ENCODE data around the gene SYNGR3. TPM values are rescaled to one million over a fixed set of nuclear protein-coding genes. Genes with fewer than 3 reads are reported as not detected.
"Not testable (repeated sequence)": the region's sequence is repeated elsewhere in the genome, so short reads cannot be mapped to it uniquely, and the experiment has no call there.

The SYNGR3 gene
- total RNA-seq, 1 experiment from 2014 or later: 0.68 TPM

- H3K4me1 Mint-ChIP-seq (ENCODE audit: insufficient read depth, unreplicated experiment): no peaks in the 10 kb centered on the region
- H3K27me3 Mint-ChIP-seq (ENCODE audit: insufficient read depth, unreplicated experiment): no peaks in the 10 kb centered on the region
- POLR2A ChIA-PET: interaction anchor here (0.6 kb wide), 1 partner anchor 11 kb away, joined by 5 read pairs; the partner anchor contains the start of gene NPW
- no peak for DNase-seq (ENCODE audit: unreplicated experiment)
- CTCF ChIA-PET: no interaction called here
- H3K36me3 Mint-ChIP-seq (ENCODE audit: insufficient read depth, unreplicated experiment): peaks cover 7% of the 10 kb centered on the region
- H3K9me3 Mint-ChIP-seq (ENCODE audit: unreplicated experiment): no peaks in the 10 kb centered on the region
- intact Hi-C loops (cut with micrococcal nuclease): no loop called here
- H3K4me3 Mint-ChIP-seq (ENCODE audit: unreplicated experiment): no peak overlapping the region
- BruUV-seq (replicated peaks): no TSS peak
- no peak overlapping the region for H3K27ac Mint-ChIP-seq (ENCODE audit: low read depth, unreplicated experiment)
- no peak for TF ChIP-seq CTCF (IDR thresholded peaks at IDR 0.05; ENCODE audit: unreplicated experiment)
These were observed 40.3 kb downstream of the SYNGR3 start for GRCh38 chr16:2030036-2030435.

DNA sequence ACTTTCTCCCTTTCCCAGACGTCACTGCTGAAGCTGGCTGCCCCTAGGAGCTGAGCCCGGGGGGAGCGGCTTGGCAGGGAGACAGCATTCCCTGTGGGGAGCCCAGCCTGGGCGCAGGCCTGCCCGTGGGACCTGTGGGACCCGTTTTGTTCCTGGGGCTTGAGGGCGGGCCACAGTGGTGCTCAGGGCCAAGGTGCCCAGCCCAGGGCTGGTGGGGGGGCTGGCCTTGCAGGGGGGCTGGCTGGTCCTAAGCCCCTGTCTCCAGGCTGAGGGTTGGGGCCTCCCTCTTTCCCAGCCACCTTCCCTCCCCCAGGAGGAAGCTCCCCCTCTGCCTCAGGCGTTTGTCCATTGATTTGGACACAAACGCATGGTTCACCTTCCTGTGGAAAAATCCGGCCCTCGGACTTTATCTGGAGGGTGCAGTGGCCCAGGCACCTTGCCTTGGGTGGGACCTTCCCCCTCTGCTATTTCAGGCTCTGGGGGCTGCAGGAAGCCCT lies 41.4 kb downstream of the SYNGR3 start:
- TF ChIP-seq CTCF (IDR thresholded peaks at IDR 0.05; ENCODE audit: unreplicated experiment): no peak
- Mint-ChIP-seq H3K36me3 (ENCODE audit: insufficient read depth, unreplicated experiment) (peaks cover 7% of the 10 kb centered on the region), H3K27ac (ENCODE audit: low read depth, unreplicated experiment) (no peak overlapping the region), H3K27me3 (ENCODE audit: insufficient read depth, unreplicated experiment) (no peaks in the 10 kb centered on the region), H3K4me1 (ENCODE audit: insufficient read depth, unreplicated experiment) (no peaks in the 10 kb centered on the region), H3K4me3 (ENCODE audit: unreplicated experiment) (no peak overlapping the region), H3K9me3 (ENCODE audit: unreplicated experiment) (no peaks in the 10 kb centered on the region)
- ChIA-PET POLR2A (no interaction called here), CTCF (interaction anchor here (1.0 to 1.6 kb wide), 2 partner anchors 16 to 110 kb away, joined by 3 to 7 read pairs; partner anchors contain the start of genes NTHL1 and TSC2)
- BruUV-seq (replicated peaks): no TSS peak
- DNase-seq (ENCODE audit: unreplicated experiment): no peak
- intact Hi-C loops (cut with micrococcal nuclease): no loop called here

GRCh38 chr16:2032285-2033056 lies 42.7 kb downstream of the SYNGR3 start:
- DNase-seq (ENCODE audit: unreplicated experiment): no peak
- peaks cover 7% of the 10 kb centered on the region for H3K36me3 Mint-ChIP-seq (ENCODE audit: insufficient read depth, unreplicated experiment)
- ChIA-PET POLR2A (interaction anchor here (1.2 kb wide), 1 partner anchor 9 kb away, joined by 7 read pairs; no protein-coding TSS in a partner anchor), CTCF (interaction anchor here (1.6 kb wide), 1 partner anchor 15 kb away, joined by 7 read pairs; the partner anchor contains the start of genes NTHL1 and TSC2)
- no peaks in the 10 kb centered on the region for H3K4me1 Mint-ChIP-seq (ENCODE audit: insufficient read depth, unreplicated experiment)
- H3K27me3 Mint-ChIP-seq (ENCODE audit: insufficient read depth, unreplicated experiment): no peaks in the 10 kb centered on the region
- no peak overlapping the region for H3K4me3 Mint-ChIP-seq (ENCODE audit: unreplicated experiment)
- intact Hi-C loops (cut with micrococcal nuclease): no loop called here
- H3K27ac Mint-ChIP-seq (ENCODE audit: low read depth, unreplicated experiment): no peak overlapping the region
- BruUV-seq (replicated peaks): no TSS peak
- no peak for TF ChIP-seq CTCF (IDR thresholded peaks at IDR 0.05; ENCODE audit: unreplicated experiment)
- H3K9me3 Mint-ChIP-seq (ENCODE audit: unreplicated experiment): no peaks in the 10 kb centered on the region

- no peak overlapping the region for H3K4me3 Mint-ChIP-seq (ENCODE audit: unreplicated experiment)
- CTCF ChIA-PET: no interaction called here
- no peak for DNase-seq (ENCODE audit: unreplicated experiment)
- H3K27me3 Mint-ChIP-seq (ENCODE audit: insufficient read depth, unreplicated experiment): no peaks in the 10 kb centered on the region
- intact Hi-C loops (cut with micrococcal nuclease): no loop called here
- BruUV-seq (replicated peaks): no TSS peak
- H3K9me3 Mint-ChIP-seq (ENCODE audit: unreplicated experiment): no peaks in the 10 kb centered on the region
- no peak for TF ChIP-seq CTCF (IDR thresholded peaks at IDR 0.05; ENCODE audit: unreplicated experiment)
- POLR2A ChIA-PET: no interaction called here
- H3K4me1 Mint-ChIP-seq (ENCODE audit: insufficient read depth, unreplicated experiment): no peaks in the 10 kb centered on the region
- H3K27ac Mint-ChIP-seq (ENCODE audit: low read depth, unreplicated experiment): no peak overlapping the region
- H3K36me3 Mint-ChIP-seq (ENCODE audit: insufficient read depth, unreplicated experiment): peaks cover 7% of the 10 kb centered on the region
These were observed 43.5 kb downstream of the SYNGR3 start for GRCh38 chr16:2033057-2033908.

DNA sequence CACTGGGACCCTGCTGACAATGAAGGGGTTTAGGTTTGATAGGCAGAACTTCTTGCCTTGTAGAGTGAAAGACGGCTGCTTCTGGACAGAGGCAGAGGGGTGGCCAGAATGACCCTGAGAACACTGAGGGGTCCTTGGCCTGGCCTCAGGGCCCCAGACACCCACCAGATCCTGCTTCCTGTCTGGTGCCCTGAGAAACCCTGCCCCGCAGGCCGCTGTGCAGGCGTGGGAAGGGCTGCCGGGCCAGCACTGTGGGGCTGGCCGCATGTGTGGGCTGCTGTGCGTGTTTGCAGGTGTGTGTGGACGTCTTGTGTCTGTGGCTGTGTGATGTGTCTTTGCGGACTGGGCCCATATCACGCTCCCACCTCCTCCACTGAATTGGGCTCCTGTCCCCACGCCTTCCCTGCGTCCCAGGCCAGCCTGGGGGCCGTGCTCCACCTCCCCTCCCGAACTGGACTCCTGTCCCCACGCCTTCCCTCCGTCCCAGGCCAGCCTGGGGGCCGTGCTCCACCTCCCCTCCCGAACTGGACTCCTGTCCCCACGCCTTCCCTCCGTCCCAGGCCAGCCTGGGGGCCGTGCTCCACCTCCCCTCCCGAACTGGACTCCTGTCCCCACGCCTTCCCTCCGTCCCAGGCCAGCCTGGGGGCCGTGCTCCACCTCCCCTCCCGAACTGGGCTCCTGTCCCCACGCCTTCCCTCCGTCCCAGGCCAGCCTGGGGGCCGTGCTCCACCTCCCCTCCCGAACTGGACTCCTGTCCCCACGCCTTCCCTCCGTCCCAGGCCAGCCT lies 44.3 kb downstream of the SYNGR3 start:
- POLR2A ChIA-PET; H3K27ac Mint-ChIP-seq (ENCODE audit: low read depth, unreplicated experiment); CTCF ChIA-PET; H3K27me3 Mint-ChIP-seq (ENCODE audit: insufficient read depth, unreplicated experiment); H3K9me3 Mint-ChIP-seq (ENCODE audit: unreplicated experiment); H3K4me3 Mint-ChIP-seq (ENCODE audit: unreplicated experiment); H3K4me1 Mint-ChIP-seq (ENCODE audit: insufficient read depth, unreplicated experiment); BruUV-seq (replicated peaks); intact Hi-C loops (cut with micrococcal nuclease); H3K36me3 Mint-ChIP-seq (ENCODE audit: insufficient read depth, unreplicated experiment); DNase-seq (ENCODE audit: unreplicated experiment): not testable (repeated sequence)
